Mesothelial cell of epicardium (in vitro differentiated cells): ENCODE results near the gene GALNT5. TPM values are rescaled to one million over a fixed set of nuclear protein-coding genes. Genes with fewer than 3 reads are reported as not detected.

ENCODE experiments used
- DNase-seq, 2 experiments: peaks; one replicate each; pipeline ENCODE4 v3.0.0; 2021; ENCODE audit warnings: low spot score in 2 of 2; ENCODE audit not compliant: unreplicated experiment in 2 of 2
- H3K27ac Mint-ChIP-seq: 2 replicates; pipeline ENCODE4 v1.8.0; 2021; ENCODE audit warnings: mixed read lengths
- H3K27me3 Mint-ChIP-seq: 2 replicates; pipeline ENCODE4 v1.8.0; 2021; ENCODE audit warnings: low read depth, mixed read lengths
- H3K36me3 Mint-ChIP-seq: 2 replicates; pipeline ENCODE4 v1.8.0; 2021; ENCODE audit warnings: mixed read lengths
- H3K4me1 Mint-ChIP-seq: 2 replicates; pipeline ENCODE4 v1.8.0; 2021; ENCODE audit warnings: mixed read lengths
- H3K4me3 Mint-ChIP-seq: 2 replicates; pipeline ENCODE4 v1.8.0; 2021; ENCODE audit warnings: mild to moderate bottlenecking, moderate library complexity, mixed read lengths
- H3K9me3 Mint-ChIP-seq: 2 replicates; pipeline ENCODE4 v1.8.0; 2021; ENCODE audit warnings: mixed read lengths
- total RNA-seq: library from RNA; stranded (reverse); gene quantifications from 3 replicates; pipeline ENCODE4 v1.2.1, GENCODE V29; 2021
- TF ChIP-seq, protein P1 (sequence below): fragments of 200-600 bp; sonication (generic); IDR thresholded peaks from one replicate; pipeline ENCODE4 v1.5.0; 2021; ENCODE audit warnings: antibody characterized with exemption; ENCODE audit not compliant: unreplicated experiment

The GALNT5 gene
- total RNA-seq, 1 donor from 2014 or later = 1.3 TPM

DNA sequence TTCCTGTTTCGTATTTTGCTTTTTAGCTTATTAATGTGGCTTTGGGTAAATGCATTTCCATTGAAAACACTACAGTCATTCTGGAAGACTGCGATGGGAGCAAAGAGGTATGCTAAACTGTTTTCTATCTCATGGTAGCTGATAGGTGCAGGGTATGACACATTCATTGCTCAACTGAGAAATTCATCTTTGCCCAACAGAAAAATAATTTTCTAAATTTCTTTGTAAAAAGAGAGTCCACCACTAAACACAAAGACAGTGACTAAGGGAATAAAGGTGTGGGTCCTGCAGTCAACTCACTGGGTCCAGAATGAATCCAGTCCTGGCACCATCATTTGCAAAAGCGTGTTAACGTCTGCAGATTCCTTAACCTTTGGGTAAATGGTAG, 48.2 kb downstream of the GALNT5 start:
- Mint-ChIP-seq H3K27me3 (peaks cover 8% of the 10 kb centered on the region), H3K36me3 (no peaks in the 10 kb centered on the region), H3K27ac (no peak overlapping the region), H3K4me3 (no peak overlapping the region), H3K4me1 (peaks cover 26% of the 10 kb centered on the region), H3K9me3 (no peaks in the 10 kb centered on the region)
- no peak for DNase-seq
- TF ChIP-seq, protein P1, sequence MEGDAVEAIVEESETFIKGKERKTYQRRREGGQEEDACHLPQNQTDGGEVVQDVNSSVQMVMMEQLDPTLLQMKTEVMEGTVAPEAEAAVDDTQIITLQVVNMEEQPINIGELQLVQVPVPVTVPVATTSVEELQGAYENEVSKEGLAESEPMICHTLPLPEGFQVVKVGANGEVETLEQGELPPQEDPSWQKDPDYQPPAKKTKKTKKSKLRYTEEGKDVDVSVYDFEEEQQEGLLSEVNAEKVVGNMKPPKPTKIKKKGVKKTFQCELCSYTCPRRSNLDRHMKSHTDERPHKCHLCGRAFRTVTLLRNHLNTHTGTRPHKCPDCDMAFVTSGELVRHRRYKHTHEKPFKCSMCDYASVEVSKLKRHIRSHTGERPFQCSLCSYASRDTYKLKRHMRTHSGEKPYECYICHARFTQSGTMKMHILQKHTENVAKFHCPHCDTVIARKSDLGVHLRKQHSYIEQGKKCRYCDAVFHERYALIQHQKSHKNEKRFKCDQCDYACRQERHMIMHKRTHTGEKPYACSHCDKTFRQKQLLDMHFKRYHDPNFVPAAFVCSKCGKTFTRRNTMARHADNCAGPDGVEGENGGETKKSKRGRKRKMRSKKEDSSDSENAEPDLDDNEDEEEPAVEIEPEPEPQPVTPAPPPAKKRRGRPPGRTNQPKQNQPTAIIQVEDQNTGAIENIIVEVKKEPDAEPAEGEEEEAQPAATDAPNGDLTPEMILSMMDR = no peak

DNA sequence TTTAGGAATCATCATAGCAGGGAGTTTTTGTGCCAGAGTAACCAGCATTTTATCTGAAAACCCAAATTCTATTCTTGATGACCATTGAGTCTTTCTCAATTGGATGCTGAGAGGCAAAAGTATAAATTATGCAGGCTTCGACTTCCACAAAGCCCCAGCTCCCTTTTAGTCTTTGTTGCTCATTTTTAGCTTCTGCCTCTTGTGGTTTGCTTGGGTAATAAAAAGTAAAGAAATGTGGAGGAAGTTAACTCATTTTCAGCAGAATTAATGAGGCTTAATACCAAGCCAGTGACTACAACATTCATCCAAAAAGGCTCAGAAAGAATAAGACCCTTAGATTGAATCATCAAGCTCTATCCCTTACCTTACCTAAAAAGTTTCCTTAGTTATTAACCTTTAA, 49.5 kb downstream of the GALNT5 start:
- H3K4me3 Mint-ChIP-seq = no peak overlapping the region
- peaks cover 22% of the 10 kb centered on the region for H3K4me1 Mint-ChIP-seq
- H3K36me3 Mint-ChIP-seq = no peaks in the 10 kb centered on the region

DNA sequence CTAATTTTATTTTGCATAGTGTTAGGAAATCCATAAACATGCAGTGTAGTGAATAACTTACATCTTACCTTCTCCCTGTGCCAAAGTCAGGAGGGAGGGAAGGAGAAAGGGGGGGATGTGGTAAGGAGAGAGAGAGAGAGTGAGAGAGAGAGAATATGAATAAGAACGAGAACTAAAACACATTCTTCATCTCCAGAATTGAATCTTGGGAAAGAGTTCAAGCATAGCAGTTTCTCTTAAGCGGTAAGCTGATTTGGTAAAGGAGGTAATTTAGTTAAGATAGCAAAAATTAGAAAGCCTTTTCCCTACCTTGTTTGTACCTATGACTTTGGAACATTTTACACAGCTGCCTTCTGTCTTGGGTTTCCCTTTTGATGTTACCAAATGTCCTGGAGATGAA, 52.4 kb downstream of the GALNT5 start:
- no peak overlapping the region for H3K4me3 Mint-ChIP-seq
- no peak overlapping the region for H3K27ac Mint-ChIP-seq
- TF ChIP-seq, protein P1 = no peak
- peaks cover 6% of the 10 kb centered on the region for H3K27me3 Mint-ChIP-seq
- peaks cover 12% of the 10 kb centered on the region for H3K4me1 Mint-ChIP-seq
- no peaks in the 10 kb centered on the region for H3K9me3 Mint-ChIP-seq
- no peaks in the 10 kb centered on the region for H3K36me3 Mint-ChIP-seq
- no peak for DNase-seq

More for the DNA sequence above, 49.5 kb downstream of the GALNT5 start:
- Mint-ChIP-seq H3K27me3 (peaks cover 8% of the 10 kb centered on the region), H3K9me3 (no peaks in the 10 kb centered on the region), H3K27ac (no peak overlapping the region)
- DNase-seq = no peak
- TF ChIP-seq, protein P1 = peak; percentile 57

DNA sequence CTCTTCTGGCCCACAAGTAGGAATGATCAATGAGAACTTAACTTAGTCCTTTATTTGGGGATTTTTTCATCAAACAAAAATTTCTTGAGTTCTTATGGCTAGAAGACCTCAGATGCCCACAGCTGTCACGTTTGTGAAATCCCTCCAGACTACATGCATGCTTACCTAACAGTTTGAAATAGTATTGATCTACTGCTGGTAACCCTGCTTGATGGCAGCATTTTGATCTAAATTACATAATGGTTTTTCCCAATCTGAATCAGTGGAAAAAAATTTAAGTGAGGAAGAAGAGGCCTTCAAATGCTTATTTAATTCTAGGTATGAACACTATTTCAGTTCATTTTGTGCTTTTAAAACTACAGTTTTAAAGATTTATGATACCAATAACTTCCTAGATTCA, 54.2 kb downstream of the GALNT5 start:
- H3K27ac Mint-ChIP-seq = no peak overlapping the region
- no peak for DNase-seq

DNA sequence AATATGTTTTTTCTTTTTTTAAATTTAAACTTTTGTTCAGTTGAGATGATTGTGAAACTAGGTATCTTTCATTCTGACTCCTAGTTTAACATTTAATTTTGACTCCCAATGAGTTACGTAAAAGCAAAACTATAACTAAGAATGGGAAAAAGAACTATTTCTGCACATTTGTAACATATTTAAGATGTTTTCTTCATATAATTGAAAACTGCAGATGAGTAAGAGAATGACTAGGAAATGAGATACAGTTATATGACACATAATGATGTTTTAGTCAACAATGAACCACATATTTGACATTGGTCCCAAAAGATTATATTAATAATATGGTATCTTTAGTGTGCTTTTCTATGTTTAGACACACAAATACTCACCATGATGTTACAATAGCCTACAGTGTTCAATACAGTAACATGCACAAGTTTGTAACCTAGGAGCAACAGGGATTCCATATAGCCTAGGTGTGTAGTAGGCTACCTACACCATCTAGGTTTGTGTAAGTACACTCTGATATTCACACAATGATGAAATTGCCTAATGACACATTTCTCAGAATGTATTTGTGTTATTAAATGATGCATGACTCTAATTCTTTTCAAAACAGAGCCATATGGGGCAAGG, 55.5 kb downstream of the GALNT5 start:
- Mint-ChIP-seq H3K9me3 (no peaks in the 10 kb centered on the region), H3K27me3 (peaks cover 6% of the 10 kb centered on the region), H3K4me3 (no peak overlapping the region), H3K27ac (no peak overlapping the region), H3K4me1 (no peaks in the 10 kb centered on the region), H3K36me3 (no peaks in the 10 kb centered on the region)
- TF ChIP-seq, protein P1 = no peak
- no peak for DNase-seq

More for the DNA sequence above, 54.2 kb downstream of the GALNT5 start:
- Mint-ChIP-seq H3K4me3 (no peak overlapping the region), H3K4me1 (no peaks in the 10 kb centered on the region), H3K9me3 (no peaks in the 10 kb centered on the region), H3K36me3 (no peaks in the 10 kb centered on the region), H3K27me3 (peaks cover 6% of the 10 kb centered on the region)
- TF ChIP-seq, protein P1 = no peak
